H1 (cell line): Measurements from ENCODE around the gene DOP1B. TPM values are rescaled to one million over a fixed set of nuclear protein-coding genes. Genes with fewer than 3 reads are reported as not detected.

Experiments
- CTCF ChIA-PET: fragments of 300-600 bp; sonication (Branson Sonifier 250); formaldehyde crosslinking; loops from one replicate; lab custom pipeline; 2021; ENCODE audit not compliant: partially characterized antibody; lab: Charles Lee
- POLR2A ChIA-PET: fragments of 300-600 bp; sonication (Branson Sonifier 250); formaldehyde crosslinking; loops from one replicate; lab custom pipeline; 2021; ENCODE audit warnings: inconsistent platforms; ENCODE audit not compliant: partially characterized antibody; lab: Charles Lee
- DNase-seq, 2 experiments: peaks; one replicate each; pipeline versions ENCODE4 v3.0.0 to v3.0.0-alpha.2; 2010 to 2022; ENCODE audit warnings: low spot score in 2 of 2, low read depth in 1 of 2, mixed read lengths in 1 of 2
- FAIRE-seq: peaks from 2 replicates; lab custom pipeline; 2011; peaks lifted over from hg19 to GRCh38; lab: Jason Lieb, UNC
- H2AFZ ChIP-seq: 2 replicates; pipeline ENCODE4 v1.8.1; 2012; ENCODE audit warnings: low read length, inconsistent platforms
- H2AK5ac ChIP-seq: 2 replicates; pipeline ENCODE4 v1.6.1; 2013; ENCODE audit warnings: low read depth, low read length
- H2BK120ac ChIP-seq: replicated peaks from 2 replicates; pipeline ENCODE3; 2013; ENCODE audit warnings: low read depth, low read length, inconsistent platforms
- H2BK12ac ChIP-seq: 2 replicates; pipeline ENCODE4 v1.6.1; 2013; ENCODE audit warnings: low read depth, low read length
- H2BK15ac ChIP-seq: 2 replicates; pipeline ENCODE4 v1.6.1; 2013; ENCODE audit warnings: low read length
- H2BK20ac ChIP-seq: 2 replicates; pipeline ENCODE4 v1.6.1; 2013; ENCODE audit warnings: low read length
- H2BK5ac ChIP-seq: 2 replicates; pipeline ENCODE4 v1.6.1; 2013; ENCODE audit warnings: low read depth, low read length
- H3K14ac ChIP-seq: 2 replicates; pipeline ENCODE4 v1.6.1; 2013; ENCODE audit warnings: inconsistent platforms; ENCODE audit not compliant: insufficient read length
- H3K18ac ChIP-seq: 2 replicates; pipeline ENCODE4 v1.6.1; 2013; ENCODE audit warnings: low read length; ENCODE audit errors: extremely low read depth
- H3K23ac ChIP-seq: 2 replicates; pipeline ENCODE4 v1.6.1; 2013; ENCODE audit warnings: inconsistent platforms; ENCODE audit not compliant: insufficient read length
- H3K23me2 ChIP-seq: 2 replicates; pipeline ENCODE4 v1.6.1; 2013; ENCODE audit warnings: low read depth, low read length
- H3K27ac ChIP-seq: 2 replicates; pipeline ENCODE4 v1.6.1; 2011; ENCODE audit warnings: low read depth, low read length, inconsistent platforms
- H3K27me3 ChIP-seq, 4 experiments: replicated peaks in 1 of 4; 1 replicate in 1 of 4; 2 replicates in 3 of 4; pipeline versions ENCODE4 v1.6.1 to v1.8.1; 2011 to 2013; ENCODE audit warnings: low read length in 3 of 4, mild to moderate bottlenecking in 3 of 4, inconsistent platforms in 2 of 4, mixed read lengths in 2 of 4, moderate library complexity in 1 of 4; ENCODE audit not compliant: control insufficient read depth in 3 of 4, insufficient read depth in 3 of 4; ENCODE audit errors: extremely low read depth in 1 of 4
- H3K36me3 ChIP-seq, 4 experiments: 2 replicates each; pipeline versions ENCODE4 v1.6.1 to v1.8.1; 2011 to 2013; ENCODE audit warnings: mild to moderate bottlenecking in 4 of 4, low read length in 3 of 4, moderate library complexity in 2 of 4, control low read depth in 1 of 4, inconsistent platforms in 1 of 4; ENCODE audit not compliant: insufficient read depth in 4 of 4, control insufficient read depth in 2 of 4
- H3K4ac ChIP-seq: replicated peaks from 2 replicates; pipeline ENCODE3; 2013; ENCODE audit warnings: low read length, low read depth, mixed read lengths, inconsistent platforms; ENCODE audit not compliant: insufficient read length
- H3K4me1 ChIP-seq, 4 experiments: replicated peaks in 1 of 4; 1 replicate in 1 of 4; 2 replicates in 3 of 4; pipeline versions ENCODE4 v1.6.1 to v1.8.1; 2011 to 2013; ENCODE audit warnings: low read length in 3 of 4, inconsistent platforms in 2 of 4, mixed read lengths in 1 of 4; ENCODE audit not compliant: insufficient read depth in 4 of 4, control insufficient read depth in 3 of 4
- H3K4me2 ChIP-seq, 2 experiments: 2 replicates each; pipeline versions ENCODE4 v1.6.1 to v1.8.1; 2011 to 2013; ENCODE audit warnings: low read depth in 2 of 2, low read length in 2 of 2, control low read depth in 1 of 2, inconsistent platforms in 1 of 2, mild to moderate bottlenecking in 1 of 2; ENCODE audit not compliant: insufficient read depth in 1 of 2
- H3K4me3 ChIP-seq, 4 experiments: fragments of 200-600, 300-600 bp in 1 of 4; sonication (generic), shearing (Covaris generic), sonication (Bioruptor Twin) in 1 of 4; 2 replicates each; pipeline versions ENCODE4 v1.5.1 to v1.8.1; 2011 to 2016; ENCODE audit warnings: low read length in 4 of 4, low read depth in 3 of 4, control low read depth in 2 of 4, inconsistent platforms in 2 of 4, mild to moderate bottlenecking in 2 of 4, mixed read lengths in 1 of 4, moderate library complexity in 1 of 4; ENCODE audit not compliant: insufficient read depth in 2 of 4; ENCODE audit errors: extremely low read depth in 1 of 4
- H3K56ac ChIP-seq: replicated peaks from 2 replicates; pipeline ENCODE3; 2013; ENCODE audit warnings: low read depth, mild to moderate bottlenecking, mixed read lengths, low read length, inconsistent platforms; ENCODE audit not compliant: insufficient read length
- H3K79me1 ChIP-seq: 2 replicates; pipeline ENCODE4 v1.6.1; 2013; ENCODE audit warnings: low read depth, low read length, control low read depth
- H3K79me2 ChIP-seq, 2 experiments: 2 replicates each; pipeline versions ENCODE4 v1.6.1 to v1.8.1; 2012 to 2013; ENCODE audit warnings: low read length in 2 of 2, mild to moderate bottlenecking in 2 of 2, inconsistent platforms in 1 of 2; ENCODE audit not compliant: insufficient read depth in 2 of 2, control insufficient read depth in 1 of 2
- H3K9ac ChIP-seq, 4 experiments: replicated peaks in 1 of 4; 1 replicate in 1 of 4; 2 replicates in 3 of 4; pipeline versions ENCODE4 v1.6.1 to v1.8.1; 2011 to 2013; ENCODE audit warnings: low read depth in 3 of 4, low read length in 3 of 4, control low read depth in 2 of 4, mild to moderate bottlenecking in 2 of 4, moderate library complexity in 2 of 4, inconsistent platforms in 1 of 4; ENCODE audit errors: extremely low read depth in 1 of 4
- H3K9me3 ChIP-seq, 2 experiments: 2 replicates each; pipeline versions ENCODE4 v1.6.1 to v1.8.1; 2012 to 2013; ENCODE audit warnings: mild to moderate bottlenecking in 2 of 2, moderate library complexity in 2 of 2, control low read depth in 1 of 2, inconsistent platforms in 1 of 2, low read depth in 1 of 2, low read length in 1 of 2, mixed read lengths in 1 of 2; ENCODE audit not compliant: insufficient read depth in 2 of 2
- H4K20me1 ChIP-seq, 2 experiments: replicated peaks in 1 of 2; 2 replicates each; pipeline versions ENCODE3 to v1.8.1; 2011 to 2013; ENCODE audit warnings: inconsistent platforms in 2 of 2, low read length in 2 of 2, mild to moderate bottlenecking in 1 of 2; ENCODE audit not compliant: insufficient read depth in 2 of 2, control insufficient read depth in 1 of 2
- H4K5ac ChIP-seq: 2 replicates; pipeline ENCODE4 v1.6.1; 2013; ENCODE audit warnings: low read length, low read depth, mixed read lengths, inconsistent platforms; ENCODE audit not compliant: insufficient read length
- H4K8ac ChIP-seq: 2 replicates; pipeline ENCODE4 v1.8.0; 2013; ENCODE audit warnings: mild to moderate bottlenecking, moderate library complexity, low read length, inconsistent platforms; ENCODE audit not compliant: insufficient read depth; ENCODE audit errors: extremely low read depth
- H4K91ac ChIP-seq: replicated peaks from 2 replicates; pipeline ENCODE3; 2013; ENCODE audit warnings: low read length, mixed read lengths, inconsistent platforms; ENCODE audit not compliant: insufficient read length
- ATF3 ChIP-seq: IDR thresholded peaks from 2 replicates; pipeline ENCODE4 v1.6.1; 2011; ENCODE audit warnings: low read depth, mild to moderate bottlenecking, low read length; ENCODE audit not compliant: insufficient read depth
- CBX8 ChIP-seq: fragments of 300-800, 300-1000 bp; sonication (generic); IDR thresholded peaks from 2 replicates; pipeline ENCODE4 v1.7.1; 2016; ENCODE audit warnings: low read depth, low read length, borderline replicate concordance
- CEBPB ChIP-seq: IDR thresholded peaks from 2 replicates; pipeline ENCODE4 v1.6.1; 2012; ENCODE audit warnings: low read depth, low read length
- SAP30 ChIP-seq: fragments of 300-600 bp; sonication (generic); IDR thresholded peaks from 2 replicates; pipeline ENCODE4 v1.7.1; 2012; ENCODE audit warnings: low read length, moderate library complexity, mild to moderate bottlenecking, inconsistent platforms; ENCODE audit not compliant: insufficient read depth, insufficient replicate concordance
- TCF12 ChIP-seq: IDR thresholded peaks from 2 replicates; pipeline ENCODE4 v1.6.1; 2011; ENCODE audit warnings: low read depth, mild to moderate bottlenecking, low read length
- YY1 ChIP-seq: IDR thresholded peaks from 2 replicates; pipeline ENCODE4 v1.6.1; 2011; ENCODE audit warnings: low read depth, mild to moderate bottlenecking, low read length
- WGBS, 2 experiments: shearing (Covaris generic) in 1 of 2; methylation state at CpG; one replicate each; pipeline versions ENCODE4 v1.1.6 to v1.1.7; 2013 to 2015; ENCODE audit warnings: low lambda C conversion rate in 2 of 2, mixed read lengths in 2 of 2, inconsistent platforms in 1 of 2, low coverage in 1 of 2, missing lambda C conversion rate in 1 of 2; ENCODE audit not compliant: insufficient replicate concordance in 2 of 2, insufficient coverage in 1 of 2, insufficient read length in 1 of 2; ENCODE audit errors: extremely low coverage in 1 of 2, missing lambda C conversion rate in 1 of 2; 5-methylcytosine and 5-hydroxymethylcytosine counted together
- polyA plus RNA-seq, 7 experiments: library from polyadenylated mRNA; depleted of rRNA in 3 of 7; stranded (reverse) in 5 of 7; unstranded in 2 of 7; fragments of >200 nt in 5 of 7; fragments of 200-250 nt in 2 of 7; gene quantifications; 1 replicate in 5 of 7; 2 replicates in 1 of 7; 4 replicates in 1 of 7; pipeline versions ENCODE4 v1.2.1 to v1.2.3, GENCODE V29; 2011 to 2013; ENCODE audit warnings: missing spikeins in 2 of 7, mixed read lengths in 2 of 7
- total RNA-seq: library from RNA; stranded (reverse); fragmentation: NEBNext Ultra II Directional; extraction: Animal tissue kit (Norgen Biotek cat#: 25700); gene quantifications from 2 replicates; pipeline ENCODE4 v1.2.1, GENCODE V29; 2021

Gene DOP1B
- total and polyA plus RNA-seq, 2 of the 8 experiments (the other 6 are each of a cell fraction or from before 2014, with no cell fraction given): 2.8 to 9.9 TPM

GRCh38 chr21:36148886-36149285 is 7.7 kb upstream of the DOP1B start:
- no peak for TF ChIP-seq TCF12
- no peak for TF ChIP-seq SAP30
- TF ChIP-seq ATF3: no peak
- TF ChIP-seq CBX8: no peak
- no peak for TF ChIP-seq CEBPB
- TF ChIP-seq YY1: no peak
- Histone ChIP-seq H4K8ac (no peak overlapping the region), H2BK12ac (no peak overlapping the region), H2AFZ (no peak overlapping the region), H3K18ac (no peak overlapping the region), H3K9me3 (no peaks in the 10 kb centered on the region), H3K4me1 (no peaks in the 10 kb centered on the region), H3K14ac (no peak overlapping the region), H3K79me1 (no peaks in the 10 kb centered on the region), H2AK5ac (no peak overlapping the region), H3K27me3 (no peaks in the 10 kb centered on the region), H3K79me2 (no peaks in the 10 kb centered on the region), H4K20me1 (no peaks in the 10 kb centered on the region), H3K27ac (no peak overlapping the region), H3K23ac (no peak overlapping the region), H4K5ac (no peak overlapping the region), H2BK5ac (no peak overlapping the region), H2BK15ac (no peak overlapping the region), H3K36me3 (no peaks in the 10 kb centered on the region), H3K4me3 (no peak overlapping the region), H3K9ac (no peak overlapping the region), H3K56ac (no peak overlapping the region), H3K23me2 (no peaks in the 10 kb centered on the region), H4K91ac (no peak overlapping the region), H2BK20ac (no peak overlapping the region), H3K4ac (no peak overlapping the region), H2BK120ac (no peak overlapping the region), H3K4me2 (no peak overlapping the region)
- FAIRE-seq (no peak), DNase-seq (no peak)
- WGBS, 2 experiments: 98% methylated on average over 3 of the region's 3 CpGs; no CpG with 5 or more reads in 1 of the 2 experiments
- CTCF ChIA-PET: interaction anchor here (1.5 to 7.6 kb wide), 4 partner anchors 8 to 62 kb away, joined by 5 to 107 read pairs (median 34); no protein-coding TSS in a partner anchor
- POLR2A ChIA-PET: no interaction called here
